Omental fat pad (tissue), 4 donors: ENCODE results near the gene ALDH3A1. TPM values are rescaled to one million over a fixed set of nuclear protein-coding genes. Genes with fewer than 3 reads are reported as not detected.

Experiments used
- ATAC-seq: fragments of 150-250 bp; one replicate; pipeline ENCODE4 v1.9.1; 2016; ENCODE audit warnings: mild to moderate bottlenecking, moderate library complexity; ENCODE audit not compliant: low FRiP score
- DNase-seq: peaks from one replicate; pipeline ENCODE4 v3.0.0-alpha.2; 2019; ENCODE audit warnings: low spot score
- CTCF ChIP-seq, 3 donors: fragments of 450-650 bp; IDR thresholded peaks; one replicate each; pipeline ENCODE4 v1.5.1; 2016 to 2017; ENCODE audit warnings: antibody characterized with exemption in 3 of 3, mild to moderate bottlenecking in 3 of 3, moderate library complexity in 2 of 3
- total RNA-seq, 4 donors: library from RNA; depleted of rRNA; stranded (reverse); fragments of >200 nt; gene quantifications; one replicate each; pipeline ENCODE4 v1.1.0, GENCODE V29; 2016

The ALDH3A1 gene
- total RNA-seq, 4 donors from 2014 or later: 2.3 to 4.9 (median 3.3) TPM

GRCh38 chr17:19757536-19758180 lies 9.6 kb upstream of the ALDH3A1 start:
- no peak for ATAC-seq
- no peak for TF ChIP-seq CTCF (IDR thresholded peaks at IDR 0.05)
- peak; percentile 5 for DNase-seq

DNA sequence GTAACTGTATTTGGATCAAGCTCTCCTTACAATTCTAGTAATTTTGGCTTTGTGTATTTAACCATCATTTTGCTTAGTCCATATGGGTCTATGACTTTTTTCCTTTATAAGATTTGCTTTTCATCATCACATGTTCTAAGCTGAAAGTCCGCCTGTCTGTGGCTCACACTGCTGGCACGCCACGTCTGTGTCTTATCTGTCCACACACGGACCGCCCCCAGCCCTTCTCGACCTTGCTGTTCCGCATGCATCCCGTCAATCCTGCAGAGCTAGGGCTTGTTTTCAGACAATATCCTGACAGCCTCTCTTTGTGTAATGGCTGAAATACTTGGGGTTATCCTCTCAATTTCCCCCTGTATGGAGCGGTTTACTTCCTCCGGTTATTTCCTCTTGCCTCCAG lies 8.4 kb upstream of the ALDH3A1 start:
- ATAC-seq: no peak
- no peak for DNase-seq
- TF ChIP-seq CTCF (IDR thresholded peaks at IDR 0.05): no peak

DNA sequence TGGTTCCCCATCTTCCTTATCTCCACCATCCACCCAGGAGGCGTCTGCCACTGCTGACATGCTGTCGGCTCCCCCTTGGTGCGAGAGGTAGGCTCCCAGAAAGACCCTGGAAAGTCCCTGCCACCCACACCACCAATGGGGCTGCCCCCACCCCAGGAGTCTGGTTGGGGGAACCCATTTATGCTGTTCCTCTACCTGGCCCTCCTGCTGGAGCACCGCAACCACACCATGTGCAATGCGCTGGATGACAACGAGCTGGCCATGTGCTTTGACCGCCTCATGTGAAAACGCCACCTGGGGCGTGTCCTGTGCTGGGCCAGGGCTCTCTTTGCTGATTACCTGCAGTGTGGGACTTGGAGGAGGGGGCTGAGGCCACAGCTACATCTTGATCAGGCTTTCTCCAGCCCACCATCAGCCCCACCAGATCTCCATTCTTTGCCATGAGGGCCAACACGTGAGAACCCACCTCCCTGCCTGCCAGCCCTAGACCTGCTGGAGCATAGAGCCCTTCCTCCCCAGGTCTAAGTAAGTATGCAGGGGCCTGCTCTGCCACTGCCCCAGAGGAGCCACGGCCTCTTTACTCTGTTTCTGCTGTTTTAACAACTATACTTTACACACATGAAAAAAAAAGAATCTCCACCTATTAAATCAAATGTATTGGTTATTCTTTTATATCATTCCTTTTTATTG lies 7.9 kb upstream of the ALDH3A1 start:
- DNase-seq (no peak), ATAC-seq (no peak)
- no peak for TF ChIP-seq CTCF (IDR thresholded peaks at IDR 0.05)

- no peak for TF ChIP-seq CTCF (IDR thresholded peaks at IDR 0.05)
- DNase-seq: no peak
- no peak for ATAC-seq
Measured at GRCh38 chr17:19755392-19755791, 7.3 kb upstream of the ALDH3A1 start.

GRCh38 chr17:19753661-19754463 lies 5.8 kb upstream of the ALDH3A1 start:
- DNase-seq (no peak), ATAC-seq (peak; percentile 13)
- no peak for TF ChIP-seq CTCF (IDR thresholded peaks at IDR 0.05)

- no peak for TF ChIP-seq CTCF (IDR thresholded peaks at IDR 0.05)
- DNase-seq (peak; percentile 35), ATAC-seq (peak; percentile 96)
Measured at GRCh38 chr17:19753051-19753509, 5.0 kb upstream of the ALDH3A1 start.
